ENCODE measurements around the gene PPM1F. TPM values are rescaled to one million over a fixed set of nuclear protein-coding genes. Genes with fewer than 3 reads are reported as not detected.
A peak's percentile ranks its signal among the peaks of the same experiment; 100 is the strongest.

Gene PPM1F
- total RNA-seq, 1 donor from 2014 or later: 76.0 TPM

DNA sequence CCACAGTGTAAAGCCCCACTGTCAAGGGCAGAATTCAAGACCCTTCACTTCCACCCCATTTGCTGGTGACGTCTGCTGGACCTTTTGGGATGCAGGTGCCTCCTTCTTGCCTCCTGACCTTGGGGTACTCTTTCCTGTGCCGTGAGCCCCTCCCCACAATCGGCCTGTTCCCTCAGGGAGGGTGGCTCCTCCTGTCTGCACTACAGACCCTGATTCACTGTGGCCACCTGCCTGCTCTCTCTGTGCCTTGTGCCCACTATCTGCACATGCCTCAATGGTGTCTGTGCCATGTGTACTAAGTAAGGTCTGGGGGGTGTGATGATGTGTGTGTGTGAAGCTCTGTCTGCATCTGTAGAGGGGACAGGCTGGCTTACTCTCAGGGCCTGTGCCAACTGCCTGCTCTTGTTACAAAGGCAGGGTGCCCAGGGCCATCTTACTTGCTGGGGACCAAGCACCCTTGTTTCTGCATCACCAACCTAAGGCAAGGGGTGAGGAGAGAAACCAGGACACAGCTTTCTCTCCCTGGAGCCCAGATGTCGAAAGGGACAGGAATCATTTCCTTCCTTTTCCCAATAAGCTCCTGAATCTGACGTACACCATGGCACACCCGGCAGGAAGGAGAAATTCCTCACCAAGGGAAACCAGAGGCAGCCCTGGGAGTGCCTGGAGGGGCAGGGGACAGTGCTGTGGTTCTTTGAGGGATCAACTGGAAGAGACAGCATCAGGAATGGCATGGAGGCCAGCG is 3.7 kb downstream of the PPM1F start:
- DNase-seq (ENCODE audit: low spot score in 2 of 2): no peak
- TF ChIP-seq CTCF (IDR thresholded peaks at IDR 0.05): no peak
- no peaks in the 10 kb centered on the region for H3K9me3 ChIP-seq
- H3K36me3 ChIP-seq: peaks cover 6 to 17% of the 10 kb centered on the region in 2 donors
- intact Hi-C loops (cut with DNase I): no loop called here
- H3K27ac ChIP-seq: peak overlapping the region in 1 of 2 donors; percentile 79
- H3K4me3 ChIP-seq: no peak overlapping the region
- H3K4me1 ChIP-seq: peaks cover 0 to 19% of the 10 kb centered on the region in 2 donors
- H3K27me3 ChIP-seq: no peaks in the 10 kb centered on the region

GRCh38 chr22:21948390-21948789 is 4.3 kb downstream of the PPM1F start:
- no peaks in the 10 kb centered on the region for H3K27me3 ChIP-seq
- peaks cover 6 to 17% of the 10 kb centered on the region in 2 donors for H3K36me3 ChIP-seq
- intact Hi-C loops (cut with DNase I): no loop called here
- no peak overlapping the region for H3K4me3 ChIP-seq
- TF ChIP-seq CTCF (IDR thresholded peaks at IDR 0.05): no peak
- no peak for DNase-seq (ENCODE audit: low spot score in 2 of 2)
- H3K9me3 ChIP-seq: no peaks in the 10 kb centered on the region
- H3K27ac ChIP-seq: peak overlapping the region; percentile 79 to 82
- peaks cover 0 to 21% of the 10 kb centered on the region in 2 donors for H3K4me1 ChIP-seq

DNA sequence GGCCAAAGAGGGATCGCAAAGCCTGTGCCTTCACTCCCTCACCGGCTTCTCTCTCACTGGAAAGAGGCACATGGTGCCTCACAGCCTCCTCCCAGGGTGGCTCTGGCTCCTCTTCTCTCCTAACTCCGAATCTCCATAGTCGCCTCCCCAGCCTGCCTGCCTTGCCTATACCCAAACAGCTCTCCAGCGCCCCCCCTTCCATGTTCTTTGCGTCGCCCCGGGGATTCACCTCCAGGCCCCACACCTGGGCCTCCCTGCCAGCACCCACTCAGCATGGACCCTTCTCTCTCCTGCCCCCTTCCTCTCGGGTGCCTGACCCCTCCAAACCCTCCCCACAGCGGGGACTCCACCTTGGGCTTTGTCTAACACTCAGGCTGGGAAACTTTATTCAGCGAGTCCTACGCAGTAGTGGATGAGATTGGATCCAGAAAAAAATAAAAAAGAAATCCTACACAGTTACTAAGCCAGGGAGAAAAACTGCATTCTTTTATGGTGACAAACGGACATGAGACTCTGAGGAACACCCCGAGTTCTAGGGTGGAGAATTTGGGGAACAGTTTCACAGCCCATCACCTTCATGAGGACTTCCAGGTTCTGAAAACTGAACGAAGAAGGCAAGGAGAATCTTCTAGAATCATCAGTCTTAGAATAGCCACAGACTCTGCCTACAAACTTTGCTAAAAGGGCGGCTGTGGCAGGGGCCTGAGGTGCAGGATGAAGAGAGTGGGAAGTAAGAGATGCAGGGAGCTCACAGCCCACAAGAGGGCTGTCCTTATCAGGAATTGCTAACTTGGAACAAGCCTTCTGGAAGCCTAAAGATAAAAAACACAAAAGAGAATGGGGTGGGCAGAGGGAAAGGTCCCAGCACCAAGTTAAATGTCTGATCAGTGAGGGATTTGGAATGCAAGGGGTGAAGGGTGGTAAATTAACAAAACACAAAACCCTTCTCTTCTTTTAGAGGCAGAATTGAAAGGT is 5.3 kb downstream of the PPM1F start:
- H3K27me3 ChIP-seq: no peaks in the 10 kb centered on the region
- intact Hi-C loops (cut with DNase I): no loop called here
- peaks cover 6 to 17% of the 10 kb centered on the region in 2 donors for H3K36me3 ChIP-seq
- H3K27ac ChIP-seq: peak overlapping the region; percentile 79 to 82
- H3K4me1 ChIP-seq: peaks cover 0 to 30% of the 10 kb centered on the region in 2 donors
- H3K4me3 ChIP-seq: no peak overlapping the region
- no peaks in the 10 kb centered on the region for H3K9me3 ChIP-seq
- peak in 2 of 3 experiments; percentile 50 to 63 for TF ChIP-seq CTCF (IDR thresholded peaks at IDR 0.05)
- no peak for DNase-seq (ENCODE audit: low spot score in 2 of 2)

GRCh38 chr22:21946262-21946925 is 6.3 kb downstream of the PPM1F start:
- no peak for TF ChIP-seq CTCF (IDR thresholded peaks at IDR 0.05)
- no peaks in the 10 kb centered on the region for H3K27me3 ChIP-seq
- no peak overlapping the region for H3K4me3 ChIP-seq
- H3K9me3 ChIP-seq: no peaks in the 10 kb centered on the region
- peaks cover 0 to 31% of the 10 kb centered on the region in 2 donors for H3K4me1 ChIP-seq
- H3K27ac ChIP-seq: peak overlapping the region; percentile 79 to 82
- intact Hi-C loops (cut with DNase I): no loop called here
- H3K36me3 ChIP-seq: peaks cover 6 to 17% of the 10 kb centered on the region in 2 donors
- DNase-seq (ENCODE audit: low spot score in 2 of 2): no peak

- Histone ChIP-seq H3K27ac (peak overlapping the region in 1 of 2 donors; percentile 82), H3K9me3 (no peaks in the 10 kb centered on the region), H3K4me3 (no peak overlapping the region), H3K4me1 (peaks cover 0 to 27% of the 10 kb centered on the region in 2 donors), H3K27me3 (no peaks in the 10 kb centered on the region), H3K36me3 (peaks cover 6 to 17% of the 10 kb centered on the region in 2 donors)
- TF ChIP-seq CTCF (IDR thresholded peaks at IDR 0.05): no peak
- DNase-seq (ENCODE audit: low spot score in 2 of 2): no peak
- intact Hi-C loops (cut with DNase I): no loop called here
Observed at GRCh38 chr22:21945453-21946261, 7.0 kb downstream of the PPM1F start.

All from ascending aorta (tissue), 2 donors.